Testis (tissue), 2 donors: ENCODE data around the gene TOX2.

Experiments
- CTCF ChIP-seq, 3 experiments: fragments of 450-650 bp in 2 of 3; fragments of 200-600 bp in 1 of 3; sonication (generic) in 1 of 3; IDR thresholded peaks; one replicate each; pipeline ENCODE4 v1.5.1; 2016 to 2019; ENCODE audit warnings: antibody characterized with exemption in 3 of 3, mild to moderate bottlenecking in 2 of 3, moderate library complexity in 1 of 3
- POLR2A ChIP-seq: fragments of 450-650 bp; IDR thresholded peaks from one replicate; pipeline ENCODE4 v1.6.1; 2017; ENCODE audit warnings: antibody characterized with exemption, mild to moderate bottlenecking, moderate library complexity

DNA sequence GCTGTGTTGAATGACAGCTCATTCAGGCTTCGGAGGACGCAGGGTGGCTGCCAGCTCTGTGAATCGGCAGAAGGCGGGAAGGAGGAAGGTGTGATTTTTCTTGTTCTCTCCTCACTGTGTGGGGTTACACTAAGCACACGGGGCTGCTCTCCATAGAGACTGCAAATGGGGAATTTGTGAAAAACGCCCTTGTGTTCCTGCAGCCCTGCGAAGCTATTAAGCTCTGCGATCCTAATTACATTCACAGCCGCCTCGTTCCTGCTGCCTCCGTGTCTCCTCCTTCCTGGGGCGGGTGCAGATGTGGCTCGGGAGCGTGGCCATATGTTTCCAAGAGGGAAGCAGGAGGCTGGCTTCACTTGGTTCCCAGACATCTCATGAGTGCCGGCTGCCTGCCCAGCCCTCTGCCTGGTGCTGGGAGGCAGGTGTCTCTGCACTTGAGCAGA lies 124.0 kb downstream of the TOX2 start:
- TF ChIP-seq CTCF (IDR thresholded peaks at IDR 0.05) (no peak), POLR2A (no peak)
